Activated CD4-positive, alpha-beta T cell treated with anti-CD3 and anti-CD28 coated beads, Interleukin-2, amount 10 ng/mL, durations not matched to agents 24 days and 14 days (primary cell): ENCODE data around the gene GARIN5B. TPM values are rescaled to one million over a fixed set of nuclear protein-coding genes. Genes with fewer than 3 reads are reported as not detected.
"Not testable (repeated sequence)": the region's sequence is repeated elsewhere in the genome, so short reads cannot be mapped to it uniquely, and the experiment has no call there.

Experiments used
- DNase-seq: peaks from one replicate; pipeline ENCODE4 v3.0.0; 2022
- H3K27ac Mint-ChIP-seq: one replicate; pipeline ENCODE4 v1.8.0; 2022; ENCODE audit warnings: mild to moderate bottlenecking, mixed read lengths
- H3K27me3 Mint-ChIP-seq: one replicate; pipeline ENCODE4 v1.8.0; 2022; ENCODE audit warnings: mixed read lengths
- H3K36me3 Mint-ChIP-seq: one replicate; pipeline ENCODE4 v1.8.0; 2022; ENCODE audit warnings: low read depth, mild to moderate bottlenecking, mixed read lengths
- H3K4me1 Mint-ChIP-seq: one replicate; pipeline ENCODE4 v1.8.0; 2021; ENCODE audit warnings: mixed read lengths
- H3K4me3 Mint-ChIP-seq: one replicate; pipeline ENCODE4 v1.8.0; 2022; ENCODE audit warnings: mild to moderate bottlenecking, moderate library complexity, mixed read lengths
- H3K9me3 Mint-ChIP-seq: one replicate; pipeline ENCODE4 v1.8.0; 2021; ENCODE audit warnings: mixed read lengths
- intact Hi-C: fragments of 100-400 bp; cut with micrococcal nuclease; formaldehyde crosslinking; loops from one replicate; pipeline ENCODE4 v1.15.1; 2023
- total RNA-seq: library from RNA; stranded (reverse); gene quantifications from 2 replicates; pipeline ENCODE4 v1.2.3, GENCODE V29; 2022

The GARIN5B gene
- total RNA-seq: not detected in 2 replicates

DNA sequence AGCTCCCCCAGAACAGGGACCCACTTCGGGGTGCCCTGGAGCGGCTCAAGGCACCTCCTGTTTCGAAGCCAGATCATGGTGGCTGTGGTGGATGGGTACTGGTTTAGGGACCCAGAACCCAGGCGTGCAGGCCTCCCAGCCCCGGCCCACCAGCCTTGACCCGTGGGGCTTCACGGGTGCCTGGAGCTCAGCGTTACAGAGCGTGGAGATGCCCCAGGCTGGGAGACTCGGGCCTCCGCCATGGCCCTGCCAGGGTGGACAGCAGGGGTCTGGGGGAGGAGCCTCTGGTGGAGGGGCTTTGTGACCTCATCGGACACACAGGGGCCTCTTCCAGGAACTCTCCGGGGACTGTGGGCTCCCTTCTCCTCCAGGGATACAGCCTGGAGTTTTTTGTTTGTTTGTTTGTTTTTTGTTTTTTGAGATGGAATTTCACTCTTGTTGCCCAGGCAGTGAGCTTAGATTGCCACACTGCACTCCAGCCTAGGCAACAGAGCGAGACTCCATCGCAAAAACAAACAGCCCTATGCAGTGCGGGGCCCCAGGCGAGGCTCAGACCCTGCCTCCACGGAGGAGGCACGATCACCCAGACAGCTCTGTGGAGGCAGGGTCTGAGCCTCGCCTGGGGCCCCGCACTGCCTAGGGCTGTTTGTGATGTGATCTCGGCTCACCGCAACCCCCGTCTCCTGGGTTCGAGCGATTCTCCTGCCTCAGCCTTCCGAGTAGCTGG, at the start of gene GARIN5B:
TSS of gene GARIN5B (minus strand) at position 271 of the 727 bp plus-strand sequence. CDS start at position 77, 194 bp downstream.
- Mint-ChIP-seq H3K27me3 (peaks cover 11% of the 10 kb centered on the region), H3K9me3 (no peaks in the 10 kb centered on the region), H3K4me3 (no peak within 1 kb of the TSS), H3K4me1 (no peaks in the 10 kb centered on the region), H3K36me3 (no peaks in the 10 kb centered on the region), H3K27ac (no peak within 1 kb of the TSS)
- no peak for DNase-seq
- intact Hi-C loops: no loop called here

DNA sequence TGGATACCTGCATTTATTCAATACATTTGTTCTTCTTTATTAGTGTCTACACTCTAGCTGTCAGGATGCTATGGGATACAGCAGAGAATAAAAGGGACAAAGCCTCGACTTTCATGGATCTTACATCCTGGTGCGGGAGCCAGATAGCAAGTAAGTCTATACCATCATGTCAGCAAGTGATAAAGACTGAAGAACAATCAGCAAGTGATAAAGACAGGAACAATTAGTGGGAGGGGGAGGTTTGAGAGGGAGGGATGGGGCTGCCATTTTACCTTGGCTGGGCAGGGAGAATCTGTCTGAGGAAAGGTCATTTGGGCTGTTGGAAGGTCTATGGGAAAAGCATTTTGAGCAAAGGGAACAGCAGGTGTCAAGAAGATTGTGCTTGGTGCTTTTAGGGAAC, 47.1 kb upstream of the GARIN5B start:
- Mint-ChIP-seq H3K27ac (peak overlapping the region; percentile 27), H3K9me3 (peaks cover 16% of the 10 kb centered on the region)
- intact Hi-C loops: no loop called here

DNA sequence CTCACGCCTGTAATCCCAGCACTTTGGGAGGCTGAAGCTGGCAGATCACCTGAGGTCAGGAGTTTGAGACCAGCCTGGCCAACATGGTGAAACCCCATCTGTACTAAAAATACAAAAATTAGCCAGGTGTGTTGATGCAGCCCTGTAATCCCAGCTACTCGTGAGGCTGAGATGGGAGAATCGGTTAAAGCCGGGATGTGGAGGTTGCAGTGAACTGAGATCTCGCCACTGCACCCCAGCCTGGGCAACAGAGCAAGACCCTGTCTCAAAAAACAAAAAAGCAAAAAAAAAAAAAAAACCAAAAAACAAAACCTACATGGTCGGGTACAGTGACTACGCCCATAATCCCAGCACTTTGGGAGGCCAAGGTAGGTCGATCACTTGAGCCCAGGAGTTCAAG, 46.1 kb upstream of the GARIN5B start:
- intact Hi-C loops: loop anchor here (5.0 kb wide), 1 partner anchor 107 kb away; no protein-coding TSS in a partner anchor
- not testable (repeated sequence) for DNase-seq, H3K27me3 Mint-ChIP-seq
- Mint-ChIP-seq H3K9me3 (peaks cover 16% of the 10 kb centered on the region), H3K4me3 (peak overlapping the region; percentile 89), H3K27ac (peak overlapping the region; percentile 98), H3K36me3 (peaks cover 29% of the 10 kb centered on the region), H3K4me1 (peaks cover 25% of the 10 kb centered on the region)

More for the DNA sequence above, 47.1 kb upstream of the GARIN5B start:
- Mint-ChIP-seq H3K4me1 (peaks cover 25% of the 10 kb centered on the region), H3K4me3 (no peak overlapping the region), H3K27me3 (peaks cover 10% of the 10 kb centered on the region), H3K36me3 (peaks cover 27% of the 10 kb centered on the region)
- DNase-seq: no peak

DNA sequence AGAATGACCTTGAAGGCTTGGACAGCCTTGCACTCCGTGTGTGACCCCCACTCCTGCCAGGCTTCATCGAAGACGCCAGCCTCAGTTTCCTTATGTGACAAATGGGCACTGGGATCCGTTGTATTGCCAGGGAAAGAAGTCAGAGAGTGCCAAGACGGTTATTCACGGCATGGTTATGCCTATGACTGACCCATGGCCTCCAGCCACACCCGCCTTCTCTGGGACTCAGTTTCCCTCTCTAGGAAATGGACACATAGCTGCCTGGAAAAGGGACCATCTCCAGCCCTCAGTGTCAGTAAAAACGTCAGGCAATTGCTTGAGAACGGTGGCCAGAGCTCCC, 45.4 kb upstream of the GARIN5B start:
- H3K9me3 Mint-ChIP-seq: peaks cover 16% of the 10 kb centered on the region
- H3K27ac Mint-ChIP-seq: peak overlapping the region; percentile 98
- no peak for DNase-seq
- intact Hi-C loops: loop anchor here (1.0 to 5.0 kb wide), 3 partner anchors 23 to 106 kb away; partner anchors contain the start of genes KMT5C and RPL28
- H3K4me1 Mint-ChIP-seq: peaks cover 29% of the 10 kb centered on the region
- peaks cover 7% of the 10 kb centered on the region for H3K27me3 Mint-ChIP-seq
- peaks cover 35% of the 10 kb centered on the region for H3K36me3 Mint-ChIP-seq
- peak overlapping the region; percentile 89 for H3K4me3 Mint-ChIP-seq

DNA sequence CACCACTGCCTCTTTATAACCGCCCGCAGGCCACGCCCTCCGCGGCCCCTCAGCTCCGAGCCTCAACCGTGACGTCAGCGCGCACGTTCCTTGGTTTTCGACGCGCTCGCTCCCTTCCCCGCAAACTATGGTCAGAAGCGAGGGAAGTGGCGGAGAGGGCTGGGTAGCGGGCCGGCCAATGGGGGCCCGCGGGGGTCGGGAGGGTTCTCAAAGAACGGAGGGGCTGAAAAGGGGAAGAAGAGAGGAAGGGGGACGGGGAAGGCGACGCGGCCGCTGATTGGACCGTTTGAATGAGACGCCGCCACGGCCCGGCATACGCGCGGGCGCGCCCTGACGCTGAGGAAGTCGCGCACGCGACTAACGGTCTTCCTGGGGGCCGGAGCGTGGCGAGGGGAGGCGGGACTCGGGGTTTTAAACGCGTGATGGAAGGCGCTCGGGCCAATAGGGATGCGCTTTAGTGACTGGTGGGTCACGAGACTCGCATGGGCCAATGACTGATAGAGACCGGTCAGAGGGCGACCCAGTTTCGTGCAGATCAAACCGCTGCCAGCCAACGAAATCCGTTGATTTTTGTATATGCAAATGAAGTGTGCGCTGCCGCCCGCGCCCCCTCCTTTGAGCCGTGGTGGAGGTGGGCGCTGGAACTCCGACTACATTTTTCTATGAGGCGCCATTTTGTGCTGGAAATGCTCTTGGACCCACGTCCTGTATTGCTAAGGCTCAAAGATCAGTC, 44.9 kb upstream of the GARIN5B start:
- peaks cover 16% of the 10 kb centered on the region for H3K9me3 Mint-ChIP-seq
- peaks cover 39% of the 10 kb centered on the region for H3K36me3 Mint-ChIP-seq
- peak; percentile 99 for DNase-seq
- intact Hi-C loops: loop anchor here (1.0 to 5.0 kb wide), 5 partner anchors 10 to 149 kb away; partner anchors contain the start of genes KMT5C, PPP6R1 and RPL28
- H3K4me3 Mint-ChIP-seq: peak overlapping the region; percentile 89
- H3K27me3 Mint-ChIP-seq: peaks cover 7% of the 10 kb centered on the region
- peaks cover 34% of the 10 kb centered on the region for H3K4me1 Mint-ChIP-seq
- peak overlapping the region; percentile 98 for H3K27ac Mint-ChIP-seq

GRCh38 chr19:55407550-55407799, 44.4 kb upstream of the GARIN5B start, which contains the start of gene UBE2S:
Gene UBE2S, minus strand, starts transcription at chr19:55407788. Its CDS starts 199 bp downstream, at chr19:55407589.
- Mint-ChIP-seq H3K36me3 (peaks cover 44% of the 10 kb centered on the region), H3K4me3 (peak within 1 kb of the TSS; percentile 89), H3K9me3 (peaks cover 16% of the 10 kb centered on the region), H3K27ac (peak within 1 kb of the TSS; percentile 98), H3K4me1 (peaks cover 34% of the 10 kb centered on the region)
- DNase-seq, H3K27me3 Mint-ChIP-seq: not testable (repeated sequence)
- intact Hi-C loops: loop anchor here (1.0 to 5.0 kb wide), 3 partner anchors 9 to 149 kb away; partner anchors contain the start of gene PPP6R1

- peak overlapping the region; percentile 75 for H3K27ac Mint-ChIP-seq
- peaks cover 49% of the 10 kb centered on the region for H3K36me3 Mint-ChIP-seq
- H3K4me1 Mint-ChIP-seq: peaks cover 36% of the 10 kb centered on the region
- H3K9me3 Mint-ChIP-seq: peaks cover 16% of the 10 kb centered on the region
- H3K4me3 Mint-ChIP-seq: peak overlapping the region; percentile 89
- peaks cover 7% of the 10 kb centered on the region for H3K27me3 Mint-ChIP-seq
- intact Hi-C loops: loop anchor here (1.0 to 5.0 kb wide), 3 partner anchors 9 to 148 kb away; partner anchors contain the start of gene PPP6R1
- peak; percentile 84 for DNase-seq
Measured at GRCh38 chr19:55406826-55407549, 43.9 kb upstream of the GARIN5B start.

DNA sequence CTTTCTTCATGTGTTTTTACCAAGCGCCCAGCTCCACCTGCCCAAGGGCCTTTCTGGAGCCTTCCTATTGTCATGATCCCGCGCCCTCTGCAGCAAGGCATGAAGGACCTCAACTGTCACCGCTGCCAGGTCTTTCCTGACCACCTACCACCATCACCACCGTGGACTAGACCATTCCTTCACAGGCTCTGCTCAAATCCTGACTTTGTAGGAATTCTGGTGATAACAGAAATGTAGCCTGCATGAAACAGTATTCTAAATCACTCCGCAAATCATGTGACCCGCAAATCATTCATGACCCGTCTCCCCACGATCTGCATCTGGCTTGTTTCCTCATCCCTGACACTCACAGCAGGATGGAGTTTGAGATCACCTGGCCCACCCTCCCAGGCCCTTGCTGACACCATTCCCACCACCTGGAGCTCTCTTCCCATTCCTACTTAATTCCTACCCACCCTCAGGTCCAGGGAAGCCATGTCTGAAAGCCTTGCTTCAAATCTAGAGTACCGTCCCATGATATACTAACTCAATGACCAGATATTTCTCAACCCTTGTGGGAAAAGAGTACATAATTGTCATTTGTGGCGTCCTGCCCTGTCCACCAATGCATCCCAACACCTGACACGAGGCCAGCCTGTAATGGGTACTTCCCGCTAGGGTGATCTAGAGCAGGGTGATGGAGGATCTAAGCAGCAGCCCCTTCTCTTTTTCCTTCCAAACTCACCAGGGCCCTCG, 43.2 kb upstream of the GARIN5B start:
- H3K9me3 Mint-ChIP-seq: peaks cover 16% of the 10 kb centered on the region
- H3K27me3 Mint-ChIP-seq: peaks cover 4% of the 10 kb centered on the region
- H3K27ac Mint-ChIP-seq: peak overlapping the region; percentile 75
- peaks cover 39% of the 10 kb centered on the region for H3K4me1 Mint-ChIP-seq
- H3K36me3 Mint-ChIP-seq: peaks cover 52% of the 10 kb centered on the region
- peak overlapping the region; percentile 89 for H3K4me3 Mint-ChIP-seq
- no peak for DNase-seq
- intact Hi-C loops: loop anchor here (2.0 to 5.0 kb wide), 2 partner anchors 104 to 147 kb away; partner anchors contain the start of gene PPP6R1

GRCh38 chr19:55405638-55406037, 42.6 kb upstream of the GARIN5B start:
- peaks cover 16% of the 10 kb centered on the region for H3K9me3 Mint-ChIP-seq
- DNase-seq: no peak
- peak overlapping the region; percentile 75 for H3K27ac Mint-ChIP-seq
- H3K4me1 Mint-ChIP-seq: peaks cover 40% of the 10 kb centered on the region
- H3K27me3 Mint-ChIP-seq: peaks cover 4% of the 10 kb centered on the region
- H3K4me3 Mint-ChIP-seq: peak overlapping the region; percentile 89
- peaks cover 55% of the 10 kb centered on the region for H3K36me3 Mint-ChIP-seq
- intact Hi-C loops: loop anchor here (2.0 to 5.0 kb wide), 2 partner anchors 103 to 147 kb away; partner anchors contain the start of gene PPP6R1

GRCh38 chr19:55402509-55402908, 39.4 kb upstream of the GARIN5B start:
- H3K9me3 Mint-ChIP-seq: no peaks in the 10 kb centered on the region
- peaks cover 57% of the 10 kb centered on the region for H3K36me3 Mint-ChIP-seq
- no peak overlapping the region for H3K4me3 Mint-ChIP-seq
- H3K27me3 Mint-ChIP-seq: no peaks in the 10 kb centered on the region
- H3K27ac Mint-ChIP-seq: no peak overlapping the region
- DNase-seq: no peak
- peaks cover 45% of the 10 kb centered on the region for H3K4me1 Mint-ChIP-seq
- intact Hi-C loops: no loop called here

DNA sequence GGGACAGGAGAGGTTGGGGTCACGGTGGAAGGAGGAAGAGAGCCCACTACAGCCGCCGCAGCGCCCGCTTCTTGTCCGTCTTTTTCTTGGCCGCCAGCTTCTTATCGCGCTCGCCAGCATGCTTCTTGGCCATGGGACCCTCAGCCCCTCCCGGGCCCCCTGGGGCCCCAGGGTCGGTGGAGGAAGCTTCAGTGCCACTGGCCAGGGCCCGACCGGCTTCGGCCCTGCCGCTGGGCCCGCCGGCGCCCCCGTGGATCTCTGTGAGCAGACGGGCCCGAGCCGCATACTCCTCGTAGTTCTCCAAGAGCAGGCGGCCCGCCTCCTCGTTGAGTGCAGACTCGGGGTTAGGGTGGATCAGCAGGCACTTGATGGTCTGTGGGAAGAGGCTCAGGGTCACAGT, 38.3 kb upstream of the GARIN5B start:
- H3K4me3 Mint-ChIP-seq, H3K9me3 Mint-ChIP-seq, H3K27me3 Mint-ChIP-seq, intact Hi-C loops, DNase-seq, H3K27ac Mint-ChIP-seq: not testable (repeated sequence)
- Mint-ChIP-seq H3K4me1 (peaks cover 43% of the 10 kb centered on the region), H3K36me3 (peaks cover 50% of the 10 kb centered on the region)

- no peak for DNase-seq
- Mint-ChIP-seq H3K4me1 (peaks cover 34% of the 10 kb centered on the region), H3K9me3 (no peaks in the 10 kb centered on the region), H3K4me3 (no peak overlapping the region), H3K36me3 (peaks cover 41% of the 10 kb centered on the region), H3K27ac (no peak overlapping the region), H3K27me3 (no peaks in the 10 kb centered on the region)
- intact Hi-C loops: no loop called here
Measured at GRCh38 chr19:55400281-55401087, 37.4 kb upstream of the GARIN5B start.
